ENCODE results near the gene SLC6A20.

DNA sequence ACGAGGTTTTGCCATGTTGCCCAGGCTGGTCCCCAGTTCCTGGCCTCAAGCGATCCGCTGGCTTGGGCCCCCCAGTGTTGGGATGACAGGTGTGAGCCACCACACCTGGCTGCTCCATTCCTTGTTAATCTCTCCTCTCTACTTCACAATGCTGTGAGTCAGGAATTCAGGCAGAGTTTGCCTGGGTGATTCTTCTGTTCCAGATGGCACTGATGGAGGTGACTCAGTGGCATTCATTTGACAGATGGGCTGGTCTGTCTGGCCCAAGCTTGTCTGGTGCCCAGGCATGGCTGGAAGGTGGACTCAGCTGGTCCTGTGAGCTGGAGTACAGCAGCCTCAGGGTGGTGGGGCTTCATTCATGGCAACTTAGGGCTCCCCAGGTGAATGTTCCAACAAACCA lies 43.2 kb downstream of the SLC6A20 start:
- TF ChIP-seq, protein P1, sequence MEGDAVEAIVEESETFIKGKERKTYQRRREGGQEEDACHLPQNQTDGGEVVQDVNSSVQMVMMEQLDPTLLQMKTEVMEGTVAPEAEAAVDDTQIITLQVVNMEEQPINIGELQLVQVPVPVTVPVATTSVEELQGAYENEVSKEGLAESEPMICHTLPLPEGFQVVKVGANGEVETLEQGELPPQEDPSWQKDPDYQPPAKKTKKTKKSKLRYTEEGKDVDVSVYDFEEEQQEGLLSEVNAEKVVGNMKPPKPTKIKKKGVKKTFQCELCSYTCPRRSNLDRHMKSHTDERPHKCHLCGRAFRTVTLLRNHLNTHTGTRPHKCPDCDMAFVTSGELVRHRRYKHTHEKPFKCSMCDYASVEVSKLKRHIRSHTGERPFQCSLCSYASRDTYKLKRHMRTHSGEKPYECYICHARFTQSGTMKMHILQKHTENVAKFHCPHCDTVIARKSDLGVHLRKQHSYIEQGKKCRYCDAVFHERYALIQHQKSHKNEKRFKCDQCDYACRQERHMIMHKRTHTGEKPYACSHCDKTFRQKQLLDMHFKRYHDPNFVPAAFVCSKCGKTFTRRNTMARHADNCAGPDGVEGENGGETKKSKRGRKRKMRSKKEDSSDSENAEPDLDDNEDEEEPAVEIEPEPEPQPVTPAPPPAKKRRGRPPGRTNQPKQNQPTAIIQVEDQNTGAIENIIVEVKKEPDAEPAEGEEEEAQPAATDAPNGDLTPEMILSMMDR (IDR thresholded peaks at IDR 0.05), result no peak
- no peak for TF ChIP-seq EZH2 (IDR thresholded peaks at IDR 0.05)

Measured in neural progenitor cell (in vitro differentiated cells).